ENCODE data around the gene SERPINB11.

- TF ChIP-seq EZH2 (IDR thresholded peaks at IDR 0.05; ENCODE audit: insufficient read depth, poor library complexity, severe bottlenecking) = no peak
- TF ChIP-seq EZH2phosphoT487 (IDR thresholded peaks at IDR 0.05; ENCODE audit: insufficient read depth, low read depth) = no peak
Measured at GRCh38 chr18:63708650-63709049, 5.9 kb downstream of the SERPINB11 start.

All from GM23248 (cell line).